PC-9 (cell line): ENCODE data around the gene CCL24. TPM values are rescaled to one million over a fixed set of nuclear protein-coding genes. Genes with fewer than 3 reads are reported as not detected.

Experiments
- Bru-seq: library from RNA; stranded (reverse); fragments of 400-500 nt; gene quantifications from one replicate; lab custom pipeline; 2021; lab: Mats Ljungman, UMichigan
- BruChase-seq, 2 experiments: library from RNA; stranded (reverse); fragments of 400-500 nt; gene quantifications; one replicate each; lab custom pipeline; 2021; lab: Mats Ljungman, UMichigan
- BruUV-seq: library from RNA; stranded (reverse); fragments of 400-500 nt; replicated peaks from 2 replicates; lab custom pipeline; 2021; lab: Mats Ljungman, UMichigan
- CTCF ChIA-PET: fragments of 300-600 bp; sonication (Branson Sonifier 250); formaldehyde crosslinking; loops from one replicate; lab custom pipeline; 2022; ENCODE audit warnings: antibody characterized with exemption; lab: Charles Lee
- POLR2A ChIA-PET: fragments of 300-600 bp; sonication (Branson Sonifier 250); formaldehyde crosslinking; loops from one replicate; lab custom pipeline; 2022; ENCODE audit warnings: antibody characterized with exemption; ENCODE audit not compliant: unreplicated experiment; lab: Charles Lee
- DNase-seq, 2 experiments: peaks; one replicate each; pipeline versions ENCODE4 v3.0.0 to v3.0.0-alpha.2; 2015 to 2022; ENCODE audit warnings: mixed read lengths in 1 of 2
- H2AFZ ChIP-seq: fragments of 200-600 bp; sonication (generic); 2 replicates; pipeline ENCODE4 v1.8.1; 2017; ENCODE audit warnings: antibody characterized with exemption
- H3F3A ChIP-seq: fragments of 200-600 bp; sonication (generic); 2 replicates; pipeline ENCODE4 v1.8.1; 2017; ENCODE audit warnings: antibody characterized with exemption, mild to moderate bottlenecking, low read depth; ENCODE audit not compliant: insufficient read depth
- H3K27ac ChIP-seq: fragments of 200-600 bp; sonication (generic); 2 replicates; pipeline ENCODE4 v1.6.1; 2016; ENCODE audit warnings: mixed run types
- H3K27me3 ChIP-seq: fragments of 200-600 bp; sonication (generic); 2 replicates; pipeline ENCODE4 v1.6.1; 2016; ENCODE audit warnings: low read depth, mixed run types; ENCODE audit not compliant: insufficient read depth
- H3K36me3 ChIP-seq: fragments of 200-600 bp; sonication (generic); 2 replicates; pipeline ENCODE4 v1.6.1; 2016; ENCODE audit warnings: low read depth, mixed run types
- H3K4me1 ChIP-seq: fragments of 200-600 bp; sonication (generic); replicated peaks from 2 replicates; pipeline ENCODE4 v1.6.1; 2016; ENCODE audit warnings: mixed run types; ENCODE audit not compliant: insufficient read depth
- H3K4me2 ChIP-seq: fragments of 200-600 bp; sonication (generic); 2 replicates; pipeline ENCODE4 v1.6.1; 2017; ENCODE audit warnings: mixed run types
- H3K4me3 ChIP-seq: fragments of 200-600 bp; sonication (generic); 2 replicates; pipeline ENCODE4 v1.6.1; 2016; ENCODE audit warnings: mixed run types
- H3K79me2 ChIP-seq: fragments of 200-600 bp; sonication (generic); 2 replicates; pipeline ENCODE4 v1.6.1; 2017; ENCODE audit warnings: low read depth, mixed run types
- H3K9me2 ChIP-seq: fragments of 200-600 bp; sonication (generic); 2 replicates; pipeline ENCODE4 v1.8.1; 2017; ENCODE audit warnings: mild to moderate bottlenecking; ENCODE audit not compliant: insufficient read depth
- H3K9me3 ChIP-seq: fragments of 200-600 bp; sonication (generic); 2 replicates; pipeline ENCODE4 v1.8.1; 2016; ENCODE audit warnings: low read depth; ENCODE audit not compliant: insufficient read depth
- H4K20me1 ChIP-seq: fragments of 200-600 bp; sonication (generic); 2 replicates; pipeline ENCODE4 v1.8.1; 2017; ENCODE audit not compliant: insufficient read depth
- EZH2 ChIP-seq: fragments of 200-600 bp; sonication (generic); IDR thresholded peaks from 2 replicates; pipeline ENCODE4 v1.8.0; 2017; ENCODE audit warnings: antibody characterized with exemption, low read depth
- intact Hi-C: fragments of 100-400 bp; cut with micrococcal nuclease; formaldehyde crosslinking; loops from one replicate; pipeline ENCODE4 v1.10.0; 2022; ENCODE audit not compliant: unreplicated experiment
- long read RNA-seq: library from polyadenylated mRNA; stranded (forward); transcript quantifications from one replicate; pipeline ENCODE4 v2.0.0, GENCODE V29; 2022
- total RNA-seq: library from RNA; stranded (reverse); gene quantifications from 2 replicates; pipeline ENCODE4 v1.2.3, GENCODE V29; 2021
- TF ChIP-seq, protein P1 (sequence below): fragments of 200-600 bp; sonication (generic); conservative IDR thresholded peaks from 2 replicates; pipeline ENCODE4 v1.6.1; 2017; ENCODE audit warnings: mixed run types, antibody characterized with exemption, mild to moderate bottlenecking, moderate library complexity

Gene CCL24, protein sequence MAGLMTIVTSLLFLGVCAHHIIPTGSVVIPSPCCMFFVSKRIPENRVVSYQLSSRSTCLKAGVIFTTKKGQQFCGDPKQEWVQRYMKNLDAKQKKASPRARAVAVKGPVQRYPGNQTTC
- total RNA-seq: not detected in 2 replicates
- not detected for Bru-seq, nascent RNA
- percentile 9 among the genes with signal in this experiment for BruChase-seq, experiment 1, labeled RNA remaining after a 2-hour chase
- BruChase-seq, experiment 2, labeled RNA remaining after a 6-hour chase: percentile 6 among the genes with signal in this experiment
- long read RNA-seq: 0 reads

GRCh38 chr7:75813781-75814236 is at the start of gene CCL24:
Gene CCL24 (minus strand): TSS chr7:75813806. CDS start chr7:75813715, 91 bp downstream.
- no peak within 1 kb of the TSS for H3K4me3 ChIP-seq
- TF ChIP-seq, protein P1, sequence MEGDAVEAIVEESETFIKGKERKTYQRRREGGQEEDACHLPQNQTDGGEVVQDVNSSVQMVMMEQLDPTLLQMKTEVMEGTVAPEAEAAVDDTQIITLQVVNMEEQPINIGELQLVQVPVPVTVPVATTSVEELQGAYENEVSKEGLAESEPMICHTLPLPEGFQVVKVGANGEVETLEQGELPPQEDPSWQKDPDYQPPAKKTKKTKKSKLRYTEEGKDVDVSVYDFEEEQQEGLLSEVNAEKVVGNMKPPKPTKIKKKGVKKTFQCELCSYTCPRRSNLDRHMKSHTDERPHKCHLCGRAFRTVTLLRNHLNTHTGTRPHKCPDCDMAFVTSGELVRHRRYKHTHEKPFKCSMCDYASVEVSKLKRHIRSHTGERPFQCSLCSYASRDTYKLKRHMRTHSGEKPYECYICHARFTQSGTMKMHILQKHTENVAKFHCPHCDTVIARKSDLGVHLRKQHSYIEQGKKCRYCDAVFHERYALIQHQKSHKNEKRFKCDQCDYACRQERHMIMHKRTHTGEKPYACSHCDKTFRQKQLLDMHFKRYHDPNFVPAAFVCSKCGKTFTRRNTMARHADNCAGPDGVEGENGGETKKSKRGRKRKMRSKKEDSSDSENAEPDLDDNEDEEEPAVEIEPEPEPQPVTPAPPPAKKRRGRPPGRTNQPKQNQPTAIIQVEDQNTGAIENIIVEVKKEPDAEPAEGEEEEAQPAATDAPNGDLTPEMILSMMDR: no peak
- H3K4me1 ChIP-seq: no peaks in the 10 kb centered on the region
- H3K9me2 ChIP-seq: no peaks in the 10 kb centered on the region
- peaks cover 11% of the 10 kb centered on the region for H3K27me3 ChIP-seq
- H3K27ac ChIP-seq: no peak within 1 kb of the TSS
- no TSS peak for BruUV-seq
- no peak within 1 kb of the TSS for H3K4me2 ChIP-seq
- no peak for DNase-seq
- H3K36me3 ChIP-seq: no peaks in the 10 kb centered on the region
- H3K79me2 ChIP-seq: no peaks in the 10 kb centered on the region
- no peak within 1 kb of the TSS for H2AFZ ChIP-seq
- no peaks in the 10 kb centered on the region for H3K9me3 ChIP-seq
- CTCF ChIA-PET: no interaction called here
- POLR2A ChIA-PET: interaction anchor here (0.6 kb wide), 1 partner anchor 51 kb away, joined by 4 read pairs; no protein-coding TSS in a partner anchor
- H3F3A ChIP-seq: no peaks in the 10 kb centered on the region
- intact Hi-C loops: no loop called here
- no peaks in the 10 kb centered on the region for H4K20me1 ChIP-seq

DNA sequence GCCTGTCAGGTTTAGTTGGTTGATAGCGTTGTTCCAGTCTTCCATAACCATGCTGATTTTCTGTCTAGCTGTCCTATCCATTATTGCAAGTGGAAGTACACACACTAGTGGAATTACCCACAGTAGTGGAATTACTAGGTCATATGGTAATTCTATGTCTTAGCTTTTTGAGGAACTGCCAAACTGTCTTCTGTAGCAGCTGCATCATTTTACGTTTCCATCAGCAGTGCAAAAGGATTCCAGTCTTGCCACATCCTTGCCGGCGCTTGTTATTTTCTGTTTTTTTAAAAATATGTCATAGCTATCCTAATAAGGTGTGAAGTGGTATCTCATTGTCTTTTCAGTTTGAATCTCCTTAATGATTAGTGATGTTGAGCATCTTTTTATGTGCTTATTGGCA is 48.0 kb upstream of the CCL24 start:
- Histone ChIP-seq H3K9me2 (no peaks in the 10 kb centered on the region), H2AFZ (no peak overlapping the region), H3K4me1 (peaks cover 3% of the 10 kb centered on the region; the same call in 1 of the 2 replicates), H4K20me1 (no peaks in the 10 kb centered on the region), H3K9me3 (no peaks in the 10 kb centered on the region), H3F3A (no peaks in the 10 kb centered on the region), H3K4me2 (no peak overlapping the region), H3K36me3 (no peaks in the 10 kb centered on the region), H3K4me3 (no peak overlapping the region), H3K79me2 (no peaks in the 10 kb centered on the region), H3K27ac (no peak overlapping the region), H3K27me3 (no peaks in the 10 kb centered on the region)
- no TSS peak for BruUV-seq
- DNase-seq: no peak
- POLR2A ChIA-PET: no interaction called here
- CTCF ChIA-PET: no interaction called here
- TF ChIP-seq EZH2: no peak
- TF ChIP-seq, protein P1: no peak
- intact Hi-C loops: no loop called here

DNA sequence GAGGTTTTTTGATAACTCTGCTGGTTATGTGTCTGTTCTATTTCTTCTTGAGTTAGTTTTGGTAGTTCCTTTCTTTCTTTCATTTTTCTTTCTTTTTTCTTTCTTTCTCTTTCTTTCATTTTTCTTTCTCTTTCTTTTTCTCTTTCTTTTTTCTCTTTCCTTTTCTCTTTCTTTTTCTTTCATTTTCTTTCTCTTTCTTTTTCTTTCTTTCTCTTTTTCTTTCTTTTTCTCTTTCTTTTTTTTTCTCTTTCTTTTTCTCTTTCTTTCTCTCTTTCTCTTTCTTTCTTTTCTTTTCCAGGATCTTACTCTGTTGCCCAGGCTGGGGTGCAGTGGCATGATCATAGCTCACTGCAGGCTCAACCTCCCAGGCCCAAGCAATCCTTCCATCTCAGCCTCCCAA is 44.8 kb upstream of the CCL24 start:
- Histone ChIP-seq H3K9me3 (no peaks in the 10 kb centered on the region), H3K9me2 (no peaks in the 10 kb centered on the region), H3K79me2 (no peaks in the 10 kb centered on the region), H4K20me1 (no peaks in the 10 kb centered on the region), H2AFZ (no peak overlapping the region), H3K27me3 (no peaks in the 10 kb centered on the region), H3K4me2 (no peak overlapping the region), H3K36me3 (no peaks in the 10 kb centered on the region), H3K4me3 (no peak overlapping the region), H3K4me1 (no peaks in the 10 kb centered on the region), H3K27ac (no peak overlapping the region), H3F3A (no peaks in the 10 kb centered on the region)
- POLR2A ChIA-PET: no interaction called here
- intact Hi-C loops: no loop called here
- DNase-seq: no peak
- no peak for TF ChIP-seq EZH2
- TF ChIP-seq, protein P1: no peak
- BruUV-seq: no TSS peak
- CTCF ChIA-PET: no interaction called here
